NCI-H1930 (cell line): ENCODE measurements around the gene MGAT5B.

Experiments
- DNase-seq, 2 experiments: peaks; one replicate each; lab custom pipeline; 2025; lab: John Stamatoyannopoulos, UW

The MGAT5B gene

GRCh38 chr17:76880268-76880667, 12.1 kb downstream of the MGAT5B start:
- DNase-seq, result no peak

- DNase-seq, result no peak
Measured at GRCh38 chr17:76880971-76881370, 12.8 kb downstream of the MGAT5B start.

GRCh38 chr17:76881408-76881807, 13.2 kb downstream of the MGAT5B start:
- no peak for DNase-seq

- DNase-seq, result no peak
Measured at GRCh38 chr17:76881966-76882365, 13.8 kb downstream of the MGAT5B start.

- DNase-seq, result no peak
Measured at GRCh38 chr17:76883744-76884525, 15.7 kb downstream of the MGAT5B start.

- DNase-seq, result no peak
Measured at GRCh38 chr17:76884995-76885893, 17.0 kb downstream of the MGAT5B start.

GRCh38 chr17:76885894-76886290, 17.7 kb downstream of the MGAT5B start:
- no peak for DNase-seq

- DNase-seq, result no peak
Measured at GRCh38 chr17:76886395-76886794, 18.2 kb downstream of the MGAT5B start.

- peak; percentile 16 to 23 for DNase-seq
Measured at GRCh38 chr17:76887802-76888201, 19.6 kb downstream of the MGAT5B start.

GRCh38 chr17:76888661-76889060, 20.5 kb downstream of the MGAT5B start:
- no peak for DNase-seq

GRCh38 chr17:76889323-76889722, 21.1 kb downstream of the MGAT5B start:
- DNase-seq, result no peak

- no peak for DNase-seq
Measured at GRCh38 chr17:76892329-76892728, 24.1 kb downstream of the MGAT5B start.

GRCh38 chr17:76893623-76894334, 25.6 kb downstream of the MGAT5B start:
- DNase-seq, result no peak

- no peak for DNase-seq
Measured at GRCh38 chr17:76894842-76895241, 26.6 kb downstream of the MGAT5B start.

- DNase-seq, result no peak
Measured at GRCh38 chr17:76897023-76897422, 28.8 kb downstream of the MGAT5B start.

- DNase-seq, result no peak
Measured at GRCh38 chr17:76899414-76899813, 31.2 kb downstream of the MGAT5B start.

GRCh38 chr17:76900723-76901122, 32.5 kb downstream of the MGAT5B start:
- no peak for DNase-seq

GRCh38 chr17:76901542-76902197, 33.5 kb downstream of the MGAT5B start:
- no peak for DNase-seq

GRCh38 chr17:76902476-76902875, 34.3 kb downstream of the MGAT5B start:
- DNase-seq, result no peak

- DNase-seq, result no peak
Measured at GRCh38 chr17:76903631-76904030, 35.4 kb downstream of the MGAT5B start.

GRCh38 chr17:76904116-76904515, 35.9 kb downstream of the MGAT5B start:
- no peak for DNase-seq

GRCh38 chr17:76905036-76905435, 36.8 kb downstream of the MGAT5B start:
- no peak for DNase-seq
